Uterus (tissue), 4 donors: Measurements from ENCODE around the gene HOXD12. TPM values are rescaled to one million over a fixed set of nuclear protein-coding genes. Genes with fewer than 3 reads are reported as not detected.
A peak's percentile ranks its signal among the peaks of the same experiment; 100 is the strongest.

ENCODE experiments used
- DNase-seq, 2 donors: peaks; one replicate each; pipeline ENCODE4 v3.0.0-alpha.2; 2019 to 2020
- H3K27ac ChIP-seq, 2 donors: fragments of 200-600 bp; sonication (generic); 1 replicate in 1 of 2; 2 replicates in 1 of 2; pipeline ENCODE4 v1.5.1; 2016 to 2018
- H3K27me3 ChIP-seq, 2 donors: fragments of 200-600 bp; sonication (generic); one replicate each; pipeline ENCODE4 v1.5.1; 2018 to 2019; ENCODE audit warnings: control low read depth in 1 of 2
- H3K36me3 ChIP-seq, 2 donors: fragments of 200-600 bp; sonication (generic); one replicate each; pipeline ENCODE4 v1.5.1; 2019; ENCODE audit warnings: control low read depth in 1 of 2
- H3K4me1 ChIP-seq, 2 donors: fragments of 200-600 bp; sonication (generic); one replicate each; pipeline ENCODE4 v1.5.1; 2018 to 2019; ENCODE audit warnings: control low read depth in 1 of 2
- H3K4me3 ChIP-seq, 2 donors: fragments of 200-600 bp; sonication (generic); 1 replicate in 1 of 2; 2 replicates in 1 of 2; pipeline ENCODE4 v1.5.1; 2018 to 2019; ENCODE audit warnings: mild to moderate bottlenecking in 1 of 2
- H3K9me3 ChIP-seq, 2 donors: fragments of 200-600 bp; sonication (generic); one replicate each; pipeline ENCODE4 v1.5.1; 2019; ENCODE audit warnings: control low read depth in 1 of 2
- CTCF ChIP-seq, 4 experiments: fragments of 200-600 bp in 2 of 4; fragments of 450-650 bp in 2 of 4; sonication (generic) in 2 of 4; IDR thresholded peaks; one replicate each; pipeline ENCODE4 v1.5.1; 2016 to 2019; ENCODE audit warnings: antibody characterized with exemption in 4 of 4, mild to moderate bottlenecking in 2 of 4, moderate library complexity in 1 of 4
- POLR2A ChIP-seq, 2 donors: fragments of 450-650 bp; IDR thresholded peaks; one replicate each; pipeline ENCODE4 v1.6.1; 2016; ENCODE audit warnings: antibody characterized with exemption in 2 of 2, mild to moderate bottlenecking in 1 of 2, moderate library complexity in 1 of 2
- intact Hi-C: fragments of 100-400 bp; cut with DNase I; formaldehyde crosslinking; loops from one replicate; pipeline ENCODE4 v1.15.1; 2023; ENCODE audit warnings: low total_unique reads
- total RNA-seq, 4 donors: library from RNA; depleted of rRNA in 3 of 4; stranded (reverse); fragments of >200 nt in 3 of 4; gene quantifications; one replicate each; pipeline versions ENCODE4 v1.1.0 to v1.2.4, GENCODE V29; 2014 to 2023
- donor health status: DM: yes; HTN: yes; CAD: no.

Gene HOXD12
- total RNA-seq, 4 donors from 2014 or later = 0.76 TPM; not detected in 3

GRCh38 chr2:176104316-176105077, 4.9 kb downstream of the HOXD12 start:
- Histone ChIP-seq H3K4me3 (peak overlapping the region; percentile 12 to 32), H3K4me1 (peaks cover 0 to 15% of the 10 kb centered on the region in 2 donors)
- DNase-seq = peak; percentile 60 to 84

GRCh38 chr2:176105078-176105729, 5.6 kb downstream of the HOXD12 start:
- intact Hi-C loops = no loop called here
- H3K27ac ChIP-seq = peak overlapping the region; percentile 98 to 99
- peak overlapping the region; percentile 12 to 32 for H3K4me3 ChIP-seq
- peaks cover 4 to 6% of the 10 kb centered on the region in 2 donors for H3K27me3 ChIP-seq
- peaks cover 0 to 10% of the 10 kb centered on the region in 2 donors for H3K4me1 ChIP-seq
- H3K9me3 ChIP-seq = no peaks in the 10 kb centered on the region
- DNase-seq = peak in 1 of 2 donors; percentile 64
- TF ChIP-seq POLR2A (IDR thresholded peaks at IDR 0.05) (peak in 1 of 2 donors; percentile 11), CTCF (IDR thresholded peaks at IDR 0.05) (no peak)
- no peaks in the 10 kb centered on the region for H3K36me3 ChIP-seq

More at GRCh38 chr2:176104316-176105077, 4.9 kb downstream of the HOXD12 start:
- Histone ChIP-seq H3K27me3 (peaks cover 7 to 12% of the 10 kb centered on the region in 2 donors), H3K27ac (peak overlapping the region; percentile 98 to 99), H3K9me3 (no peaks in the 10 kb centered on the region), H3K36me3 (no peaks in the 10 kb centered on the region)
- TF ChIP-seq CTCF (IDR thresholded peaks at IDR 0.05) (peak in 1 of 4 experiments; percentile 3), POLR2A (IDR thresholded peaks at IDR 0.05) (peak in 1 of 2 donors; percentile 16)
- intact Hi-C loops = no loop called here

GRCh38 chr2:176105730-176106580, 6.4 kb downstream of the HOXD12 start:
- H3K9me3 ChIP-seq = no peaks in the 10 kb centered on the region
- DNase-seq = peak in 1 of 2 donors; percentile 50
- TF ChIP-seq POLR2A (IDR thresholded peaks at IDR 0.05) (no peak), CTCF (IDR thresholded peaks at IDR 0.05) (no peak)
- H3K27me3 ChIP-seq = peaks cover 0 to 3% of the 10 kb centered on the region in 2 donors
- no peaks in the 10 kb centered on the region for H3K36me3 ChIP-seq
- intact Hi-C loops = no loop called here
- peak overlapping the region; percentile 42 to 48 for H3K4me3 ChIP-seq
- H3K4me1 ChIP-seq = peaks cover 0 to 8% of the 10 kb centered on the region in 2 donors
- peak overlapping the region; percentile 98 to 99 for H3K27ac ChIP-seq

GRCh38 chr2:176106581-176107539, 7.3 kb downstream of the HOXD12 start, which contains the start of gene HOXD11:
TSS of gene HOXD11 (plus strand) at chr2:176107280. CDS start at chr2:176107356, 76 bp downstream.
- Histone ChIP-seq H3K9me3 (no peaks in the 10 kb centered on the region), H3K4me1 (peaks cover 0 to 8% of the 10 kb centered on the region in 2 donors), H3K36me3 (no peaks in the 10 kb centered on the region), H3K4me3 (peak within 1 kb of the TSS; percentile 44 to 51), H3K27ac (peak within 1 kb of the TSS; percentile 98 to 99), H3K27me3 (peaks cover 0 to 3% of the 10 kb centered on the region in 2 donors)
- intact Hi-C loops = no loop called here
- no peak for TF ChIP-seq CTCF (IDR thresholded peaks at IDR 0.05)
- TF ChIP-seq POLR2A (IDR thresholded peaks at IDR 0.05) = peak in 1 of 2 donors; percentile 56
- peak; percentile 80 to 88 for DNase-seq
